ENCODE measurements around the gene CXCL14. TPM values are rescaled to one million over a fixed set of nuclear protein-coding genes. Genes with fewer than 3 reads are reported as not detected.

The CXCL14 gene
- total RNA-seq, 1 experiment from 2014 or later: not detected

DNA sequence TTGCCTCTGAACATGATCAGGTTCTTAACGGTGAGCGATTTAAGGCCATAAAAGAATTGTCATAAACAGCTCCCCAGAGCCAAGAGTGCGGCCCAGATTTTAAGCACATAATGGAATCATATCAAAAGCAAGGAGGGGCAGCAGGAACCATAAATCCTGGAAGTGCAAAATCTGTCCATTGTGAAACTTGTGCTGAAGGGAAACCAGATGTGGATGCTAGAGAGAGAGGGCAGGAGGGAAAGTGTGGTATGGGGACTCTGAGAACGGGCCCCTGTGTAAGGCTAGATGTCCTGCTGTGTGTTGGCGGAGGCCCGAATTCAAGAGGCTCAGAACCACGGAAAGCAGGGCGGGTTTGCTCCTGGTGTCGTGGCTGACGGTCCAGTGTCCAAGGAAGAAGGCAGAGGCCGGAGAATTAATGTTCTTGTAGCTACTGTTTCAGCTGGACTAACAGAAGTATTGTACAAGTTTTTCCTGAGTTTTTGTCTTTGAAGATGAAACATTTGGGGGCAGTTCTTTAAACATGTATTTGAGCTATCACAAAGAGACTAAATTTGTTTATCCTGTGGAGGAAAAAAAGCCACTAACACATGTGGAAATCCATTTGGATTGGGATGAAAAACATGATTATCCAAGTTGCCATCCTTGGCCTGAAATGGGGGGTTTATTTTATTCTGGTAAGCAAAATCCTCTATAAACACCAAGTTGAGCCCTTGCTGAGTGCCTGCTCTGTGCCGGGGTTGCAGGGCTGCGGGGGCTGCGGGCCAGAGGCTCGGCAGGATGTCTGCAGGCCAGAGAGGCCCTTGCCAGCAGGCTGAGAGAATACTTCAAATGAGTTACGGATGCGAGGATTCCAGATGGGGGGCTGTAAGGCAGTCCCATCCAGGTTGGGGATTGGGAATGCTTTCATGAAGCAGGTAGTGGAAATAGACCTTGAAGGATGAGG is 9.2 kb upstream of the CXCL14 start:
- no peaks in the 10 kb centered on the region for H3K9me2 ChIP-seq (ENCODE audit: insufficient read depth)
- no TSS peak for BruUV-seq (replicated peaks)
- no peaks in the 10 kb centered on the region for H3F3A ChIP-seq (ENCODE audit: insufficient read depth, low read depth)
- no peak overlapping the region for H3K4me2 ChIP-seq
- H3K36me3 ChIP-seq (ENCODE audit: low read depth): no peaks in the 10 kb centered on the region
- no peak overlapping the region for H3K27ac ChIP-seq
- DNase-seq: no peak
- no peak overlapping the region for H3K4me3 ChIP-seq
- H3K9me3 ChIP-seq (ENCODE audit: insufficient read depth, low read depth): no peaks in the 10 kb centered on the region
- intact Hi-C loops (cut with micrococcal nuclease; ENCODE audit: unreplicated experiment): no loop called here
- no peaks in the 10 kb centered on the region for H4K20me1 ChIP-seq (ENCODE audit: insufficient read depth)
- POLR2A ChIA-PET (ENCODE audit: unreplicated experiment): no interaction called here
- peaks cover 94% of the 10 kb centered on the region for H3K27me3 ChIP-seq (ENCODE audit: insufficient read depth, low read depth)
- TF ChIP-seq EZH2 (IDR thresholded peaks at IDR 0.05; ENCODE audit: low read depth): no peak
- TF ChIP-seq, protein P1, sequence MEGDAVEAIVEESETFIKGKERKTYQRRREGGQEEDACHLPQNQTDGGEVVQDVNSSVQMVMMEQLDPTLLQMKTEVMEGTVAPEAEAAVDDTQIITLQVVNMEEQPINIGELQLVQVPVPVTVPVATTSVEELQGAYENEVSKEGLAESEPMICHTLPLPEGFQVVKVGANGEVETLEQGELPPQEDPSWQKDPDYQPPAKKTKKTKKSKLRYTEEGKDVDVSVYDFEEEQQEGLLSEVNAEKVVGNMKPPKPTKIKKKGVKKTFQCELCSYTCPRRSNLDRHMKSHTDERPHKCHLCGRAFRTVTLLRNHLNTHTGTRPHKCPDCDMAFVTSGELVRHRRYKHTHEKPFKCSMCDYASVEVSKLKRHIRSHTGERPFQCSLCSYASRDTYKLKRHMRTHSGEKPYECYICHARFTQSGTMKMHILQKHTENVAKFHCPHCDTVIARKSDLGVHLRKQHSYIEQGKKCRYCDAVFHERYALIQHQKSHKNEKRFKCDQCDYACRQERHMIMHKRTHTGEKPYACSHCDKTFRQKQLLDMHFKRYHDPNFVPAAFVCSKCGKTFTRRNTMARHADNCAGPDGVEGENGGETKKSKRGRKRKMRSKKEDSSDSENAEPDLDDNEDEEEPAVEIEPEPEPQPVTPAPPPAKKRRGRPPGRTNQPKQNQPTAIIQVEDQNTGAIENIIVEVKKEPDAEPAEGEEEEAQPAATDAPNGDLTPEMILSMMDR (conservative IDR thresholded peaks at IDR 0.05): no peak
- no peaks in the 10 kb centered on the region for H3K4me1 ChIP-seq (replicated peaks; ENCODE audit: insufficient read depth)
- CTCF ChIA-PET: no interaction called here
- H3K79me2 ChIP-seq (ENCODE audit: low read depth): no peaks in the 10 kb centered on the region
- H2AFZ ChIP-seq: no peak overlapping the region

DNA sequence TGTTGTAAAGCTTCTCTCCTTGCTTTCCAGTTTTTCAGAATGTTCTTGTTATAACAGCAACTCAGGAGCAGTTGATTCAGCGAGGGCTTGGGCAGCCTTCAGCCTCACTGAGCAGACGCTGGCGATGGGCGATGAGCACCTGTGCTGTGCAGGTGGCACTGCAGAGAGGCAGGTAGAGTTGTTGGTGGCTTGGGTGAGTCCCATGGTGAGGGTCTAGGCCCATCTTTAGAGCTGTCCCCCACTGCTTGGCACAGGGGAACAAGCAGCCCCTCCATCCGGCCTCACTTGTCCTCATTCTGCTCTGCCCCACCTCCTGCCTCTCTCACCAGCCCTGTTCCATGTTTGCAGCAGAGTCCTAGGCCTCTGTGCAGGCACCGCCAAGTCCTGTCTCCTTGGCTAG is 6.1 kb upstream of the CXCL14 start:
- TF ChIP-seq, protein P1 (conservative IDR thresholded peaks at IDR 0.05): no peak
- TF ChIP-seq EZH2 (IDR thresholded peaks at IDR 0.05; ENCODE audit: low read depth): no peak
- peaks cover 93% of the 10 kb centered on the region for H3K27me3 ChIP-seq (ENCODE audit: insufficient read depth, low read depth)
- H3K27ac ChIP-seq: no peak overlapping the region
- no peak overlapping the region for H2AFZ ChIP-seq
- H3K36me3 ChIP-seq (ENCODE audit: low read depth): no peaks in the 10 kb centered on the region
- POLR2A ChIA-PET (ENCODE audit: unreplicated experiment): no interaction called here
- H3K4me1 ChIP-seq (replicated peaks; ENCODE audit: insufficient read depth): no peaks in the 10 kb centered on the region
- no peaks in the 10 kb centered on the region for H3K9me3 ChIP-seq (ENCODE audit: insufficient read depth, low read depth)
- H4K20me1 ChIP-seq (ENCODE audit: insufficient read depth): no peaks in the 10 kb centered on the region
- H3K9me2 ChIP-seq (ENCODE audit: insufficient read depth): no peaks in the 10 kb centered on the region
- intact Hi-C loops (cut with micrococcal nuclease; ENCODE audit: unreplicated experiment): no loop called here
- CTCF ChIA-PET: no interaction called here
- no peak overlapping the region for H3K4me3 ChIP-seq
- no TSS peak for BruUV-seq (replicated peaks)
- H3F3A ChIP-seq (ENCODE audit: insufficient read depth, low read depth): no peaks in the 10 kb centered on the region
- no peaks in the 10 kb centered on the region for H3K79me2 ChIP-seq (ENCODE audit: low read depth)
- DNase-seq: no peak
- no peak overlapping the region for H3K4me2 ChIP-seq

DNA sequence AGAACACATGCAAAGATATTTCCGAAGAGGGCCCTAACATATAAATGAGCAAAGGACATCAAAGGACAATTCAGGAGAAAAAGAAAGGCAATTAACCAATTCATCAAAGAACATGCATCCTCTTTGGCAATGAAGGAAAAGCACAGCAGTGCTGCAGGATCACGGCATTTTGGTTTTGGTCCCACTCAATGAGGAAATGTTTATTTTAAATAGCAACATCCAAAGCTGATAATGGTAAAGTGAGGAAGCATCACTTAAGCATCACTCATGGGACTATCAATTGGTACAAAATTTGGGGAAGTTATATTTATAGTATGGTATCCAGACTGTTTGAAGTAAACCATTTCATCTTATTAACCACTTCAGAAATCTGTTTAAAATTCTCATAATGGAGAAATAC is 5.5 kb upstream of the CXCL14 start:
- intact Hi-C loops (cut with micrococcal nuclease; ENCODE audit: unreplicated experiment): no loop called here
- H3K4me1 ChIP-seq (replicated peaks; ENCODE audit: insufficient read depth): no peaks in the 10 kb centered on the region
- POLR2A ChIA-PET (ENCODE audit: unreplicated experiment): no interaction called here
- no peaks in the 10 kb centered on the region for H4K20me1 ChIP-seq (ENCODE audit: insufficient read depth)
- H3K27me3 ChIP-seq (ENCODE audit: insufficient read depth, low read depth): peaks cover 89% of the 10 kb centered on the region
- no peaks in the 10 kb centered on the region for H3K9me2 ChIP-seq (ENCODE audit: insufficient read depth)
- no TSS peak for BruUV-seq (replicated peaks)
- TF ChIP-seq EZH2 (IDR thresholded peaks at IDR 0.05; ENCODE audit: low read depth): no peak
- TF ChIP-seq, protein P1 (conservative IDR thresholded peaks at IDR 0.05): no peak
- H3K36me3 ChIP-seq (ENCODE audit: low read depth): no peaks in the 10 kb centered on the region
- no peaks in the 10 kb centered on the region for H3F3A ChIP-seq (ENCODE audit: insufficient read depth, low read depth)
- H3K27ac ChIP-seq: no peak overlapping the region
- no peaks in the 10 kb centered on the region for H3K9me3 ChIP-seq (ENCODE audit: insufficient read depth, low read depth)
- H3K4me2 ChIP-seq: no peak overlapping the region
- no peak overlapping the region for H2AFZ ChIP-seq
- DNase-seq: no peak
- CTCF ChIA-PET: no interaction called here
- no peak overlapping the region for H3K4me3 ChIP-seq
- H3K79me2 ChIP-seq (ENCODE audit: low read depth): no peaks in the 10 kb centered on the region

Measured in PC-9 (cell line).